Neural cell (in vitro differentiated cells): ENCODE measurements around the gene NSG2. TPM values are rescaled to one million over a fixed set of nuclear protein-coding genes. Genes with fewer than 3 reads are reported as not detected.
"Not testable (repeated sequence)": the region's sequence is repeated elsewhere in the genome, so short reads cannot be mapped to it uniquely, and the experiment has no call there.

Source experiments
- H2AFZ ChIP-seq: fragments of 200-600, 300-800 bp; sonication (generic), shearing (Covaris generic); 2 replicates; pipeline ENCODE4 v1.6.0; 2014; ENCODE audit warnings: low read depth, mild to moderate bottlenecking, antibody characterized with exemption, low read length, moderate library complexity
- H3F3A ChIP-seq: fragments of 200-600 bp; shearing (Covaris generic); 2 replicates; pipeline ENCODE4 v1.6.1; 2016; ENCODE audit warnings: mild to moderate bottlenecking, moderate library complexity, mixed read lengths, antibody characterized with exemption, low read length; ENCODE audit not compliant: insufficient read depth, poor library complexity, severe bottlenecking
- H3K27ac ChIP-seq: fragments of 200-600, 300-800 bp; sonication (generic), shearing (Covaris generic); 2 replicates; pipeline ENCODE4 v1.5.1; 2014; ENCODE audit warnings: mild to moderate bottlenecking, low read length, moderate library complexity
- H3K27me3 ChIP-seq: fragments of 300-800, 200-600 bp; sonication (generic), shearing (Covaris generic); 2 replicates; pipeline ENCODE4 v1.6.0; 2014; ENCODE audit warnings: mild to moderate bottlenecking, low read depth, low read length, moderate library complexity; ENCODE audit not compliant: insufficient read depth
- H3K36me3 ChIP-seq: fragments of 300-800, 200-600 bp; sonication (generic), shearing (Covaris generic); 2 replicates; pipeline ENCODE4 v1.5.1; 2014; ENCODE audit warnings: mild to moderate bottlenecking, antibody characterized with exemption, low read length, moderate library complexity; ENCODE audit not compliant: insufficient read depth
- H3K4me2 ChIP-seq: fragments of 300-800, 200-600 bp; sonication (generic), shearing (Covaris generic); 2 replicates; pipeline ENCODE4 v1.6.0; 2014; ENCODE audit warnings: mild to moderate bottlenecking, low read length
- H3K4me3 ChIP-seq: fragments of 300-800, 200-600 bp; sonication (generic), shearing (Covaris generic); 2 replicates; pipeline ENCODE4 v1.5.1; 2014; ENCODE audit warnings: mild to moderate bottlenecking, low read length, moderate library complexity
- H3K79me2 ChIP-seq: fragments of 200-600 bp; shearing (Covaris generic); replicated peaks from 2 replicates; pipeline ENCODE4 v1.6.0; 2014; ENCODE audit warnings: mild to moderate bottlenecking, low read length, moderate library complexity; ENCODE audit not compliant: insufficient read depth
- H3K9ac ChIP-seq: fragments of 300-800, 200-600 bp; sonication (generic), shearing (Covaris generic); 2 replicates; pipeline ENCODE4 v1.6.1; 2016; ENCODE audit warnings: mild to moderate bottlenecking, low read length, mixed read lengths
- H3K9me2 ChIP-seq: fragments of 200-600 bp; shearing (Covaris generic); 2 replicates; pipeline ENCODE4 v1.6.1; 2016; ENCODE audit warnings: mild to moderate bottlenecking, low read length, mixed read lengths; ENCODE audit not compliant: insufficient read depth
- H3K9me3 ChIP-seq: fragments of 200-600, 300-800 bp; sonication (generic), shearing (Covaris generic); 2 replicates; pipeline ENCODE4 v1.6.1; 2016; ENCODE audit warnings: mild to moderate bottlenecking, mixed run types, low read length, moderate library complexity, mixed read lengths
- H4K20me1 ChIP-seq: fragments of 200-600 bp; shearing (Covaris generic); 2 replicates; pipeline ENCODE4 v1.6.1; 2016; ENCODE audit warnings: mild to moderate bottlenecking, mixed run types; ENCODE audit not compliant: insufficient read depth
- EP300 ChIP-seq: fragments of 450-650 bp; conservative IDR thresholded peaks from 2 replicates; pipeline ENCODE4 v1.6.1; 2014; ENCODE audit warnings: antibody characterized with exemption, mild to moderate bottlenecking, moderate library complexity; ENCODE audit not compliant: poor library complexity, severe bottlenecking
- EZH2 ChIP-seq: fragments of 200-600, 300-800 bp; shearing (Covaris generic), sonication (generic); IDR thresholded peaks from 2 replicates; pipeline ENCODE4 v1.6.1; 2014; ENCODE audit warnings: antibody characterized with exemption, low read length, borderline replicate concordance, mild to moderate bottlenecking; ENCODE audit not compliant: insufficient read depth, poor library complexity, severe bottlenecking
- MXI1 ChIP-seq: fragments of 450-650 bp; conservative IDR thresholded peaks from 2 replicates; pipeline ENCODE4 v1.6.1; 2014; ENCODE audit warnings: antibody characterized with exemption, mild to moderate bottlenecking; ENCODE audit not compliant: poor library complexity, severe bottlenecking
- POLR2AphosphoS5 ChIP-seq: IDR thresholded peaks from 2 replicates; pipeline ENCODE4 v1.6.1; 2012
- RAD21 ChIP-seq: fragments of 450-650 bp; conservative IDR thresholded peaks from 2 replicates; pipeline ENCODE4 v1.6.1; 2014; ENCODE audit warnings: antibody characterized with exemption, mild to moderate bottlenecking, moderate library complexity
- SMC3 ChIP-seq: fragments of 450-650 bp; conservative IDR thresholded peaks from 2 replicates; pipeline ENCODE4 v1.6.1; 2014; ENCODE audit warnings: antibody characterized with exemption, mild to moderate bottlenecking, moderate library complexity; ENCODE audit not compliant: poor library complexity
- TAF1 ChIP-seq: IDR thresholded peaks from 2 replicates; pipeline ENCODE4 v1.6.1; 2012; ENCODE audit warnings: low read depth
- polyA plus RNA-seq: library from polyadenylated mRNA; depleted of rRNA; stranded (reverse); fragments of >200 nt; gene quantifications from 2 replicates; pipeline ENCODE4 v1.2.3, GENCODE V29; 2014
- TF ChIP-seq, protein P1 (sequence below): fragments of 450-650 bp; IDR thresholded peaks from 2 replicates; pipeline ENCODE4 v1.5.1; 2014; ENCODE audit warnings: antibody characterized with exemption, mild to moderate bottlenecking, moderate library complexity; ENCODE audit not compliant: poor library complexity, severe bottlenecking
- TF ChIP-seq, protein P2 (sequence below): IDR thresholded peaks from 2 replicates; pipeline ENCODE4 v1.6.1; 2012; ENCODE audit warnings: borderline replicate concordance

The NSG2 gene
- polyA plus RNA-seq, 1 donor from 2014 or later: 1,761 TPM

DNA sequence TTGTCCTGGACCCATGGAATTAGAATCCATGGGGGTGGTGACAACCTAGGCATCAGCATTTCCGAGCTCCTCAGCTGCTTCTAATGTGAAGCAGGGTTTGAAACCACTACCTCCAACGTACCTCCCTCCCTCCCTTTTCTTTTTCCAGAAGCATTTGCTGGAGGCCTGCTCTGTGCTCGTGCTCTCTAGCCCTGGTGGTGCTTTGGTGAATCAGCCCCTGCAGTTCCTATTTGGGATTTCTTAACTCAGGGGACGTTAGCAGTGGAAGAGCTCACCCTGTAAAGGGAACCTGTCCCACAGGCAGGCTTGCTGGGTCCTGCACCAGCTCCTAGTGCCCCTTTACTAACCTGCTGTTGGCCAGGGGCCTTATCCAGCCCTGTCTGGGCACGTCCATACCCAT is 55.0 kb downstream of the NSG2 start:
- H3K4me2 ChIP-seq: no peak overlapping the region
- H3K27me3 ChIP-seq: no peaks in the 10 kb centered on the region
- H3K9ac ChIP-seq: no peak overlapping the region
- no peak overlapping the region for H3K4me3 ChIP-seq
- no peaks in the 10 kb centered on the region for H3K79me2 ChIP-seq
- TF ChIP-seq EZH2: no peak
- no peak for TF ChIP-seq TAF1
- TF ChIP-seq, protein P1, sequence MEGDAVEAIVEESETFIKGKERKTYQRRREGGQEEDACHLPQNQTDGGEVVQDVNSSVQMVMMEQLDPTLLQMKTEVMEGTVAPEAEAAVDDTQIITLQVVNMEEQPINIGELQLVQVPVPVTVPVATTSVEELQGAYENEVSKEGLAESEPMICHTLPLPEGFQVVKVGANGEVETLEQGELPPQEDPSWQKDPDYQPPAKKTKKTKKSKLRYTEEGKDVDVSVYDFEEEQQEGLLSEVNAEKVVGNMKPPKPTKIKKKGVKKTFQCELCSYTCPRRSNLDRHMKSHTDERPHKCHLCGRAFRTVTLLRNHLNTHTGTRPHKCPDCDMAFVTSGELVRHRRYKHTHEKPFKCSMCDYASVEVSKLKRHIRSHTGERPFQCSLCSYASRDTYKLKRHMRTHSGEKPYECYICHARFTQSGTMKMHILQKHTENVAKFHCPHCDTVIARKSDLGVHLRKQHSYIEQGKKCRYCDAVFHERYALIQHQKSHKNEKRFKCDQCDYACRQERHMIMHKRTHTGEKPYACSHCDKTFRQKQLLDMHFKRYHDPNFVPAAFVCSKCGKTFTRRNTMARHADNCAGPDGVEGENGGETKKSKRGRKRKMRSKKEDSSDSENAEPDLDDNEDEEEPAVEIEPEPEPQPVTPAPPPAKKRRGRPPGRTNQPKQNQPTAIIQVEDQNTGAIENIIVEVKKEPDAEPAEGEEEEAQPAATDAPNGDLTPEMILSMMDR: no peak
- no peak for TF ChIP-seq SMC3
- TF ChIP-seq, protein P2, sequence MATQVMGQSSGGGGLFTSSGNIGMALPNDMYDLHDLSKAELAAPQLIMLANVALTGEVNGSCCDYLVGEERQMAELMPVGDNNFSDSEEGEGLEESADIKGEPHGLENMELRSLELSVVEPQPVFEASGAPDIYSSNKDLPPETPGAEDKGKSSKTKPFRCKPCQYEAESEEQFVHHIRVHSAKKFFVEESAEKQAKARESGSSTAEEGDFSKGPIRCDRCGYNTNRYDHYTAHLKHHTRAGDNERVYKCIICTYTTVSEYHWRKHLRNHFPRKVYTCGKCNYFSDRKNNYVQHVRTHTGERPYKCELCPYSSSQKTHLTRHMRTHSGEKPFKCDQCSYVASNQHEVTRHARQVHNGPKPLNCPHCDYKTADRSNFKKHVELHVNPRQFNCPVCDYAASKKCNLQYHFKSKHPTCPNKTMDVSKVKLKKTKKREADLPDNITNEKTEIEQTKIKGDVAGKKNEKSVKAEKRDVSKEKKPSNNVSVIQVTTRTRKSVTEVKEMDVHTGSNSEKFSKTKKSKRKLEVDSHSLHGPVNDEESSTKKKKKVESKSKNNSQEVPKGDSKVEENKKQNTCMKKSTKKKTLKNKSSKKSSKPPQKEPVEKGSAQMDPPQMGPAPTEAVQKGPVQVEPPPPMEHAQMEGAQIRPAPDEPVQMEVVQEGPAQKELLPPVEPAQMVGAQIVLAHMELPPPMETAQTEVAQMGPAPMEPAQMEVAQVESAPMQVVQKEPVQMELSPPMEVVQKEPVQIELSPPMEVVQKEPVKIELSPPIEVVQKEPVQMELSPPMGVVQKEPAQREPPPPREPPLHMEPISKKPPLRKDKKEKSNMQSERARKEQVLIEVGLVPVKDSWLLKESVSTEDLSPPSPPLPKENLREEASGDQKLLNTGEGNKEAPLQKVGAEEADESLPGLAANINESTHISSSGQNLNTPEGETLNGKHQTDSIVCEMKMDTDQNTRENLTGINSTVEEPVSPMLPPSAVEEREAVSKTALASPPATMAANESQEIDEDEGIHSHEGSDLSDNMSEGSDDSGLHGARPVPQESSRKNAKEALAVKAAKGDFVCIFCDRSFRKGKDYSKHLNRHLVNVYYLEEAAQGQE: no peak
- TF ChIP-seq POLR2AphosphoS5: no peak
- no peak for TF ChIP-seq RAD21
- TF ChIP-seq EP300: no peak
- TF ChIP-seq MXI1: no peak
- H4K20me1 ChIP-seq: peaks cover 7% of the 10 kb centered on the region
- no peak overlapping the region for H3K27ac ChIP-seq
- no peak overlapping the region for H2AFZ ChIP-seq
- no peaks in the 10 kb centered on the region for H3F3A ChIP-seq
- H3K9me3 ChIP-seq: no peaks in the 10 kb centered on the region
- H3K36me3 ChIP-seq: no peaks in the 10 kb centered on the region
- no peaks in the 10 kb centered on the region for H3K9me2 ChIP-seq

DNA sequence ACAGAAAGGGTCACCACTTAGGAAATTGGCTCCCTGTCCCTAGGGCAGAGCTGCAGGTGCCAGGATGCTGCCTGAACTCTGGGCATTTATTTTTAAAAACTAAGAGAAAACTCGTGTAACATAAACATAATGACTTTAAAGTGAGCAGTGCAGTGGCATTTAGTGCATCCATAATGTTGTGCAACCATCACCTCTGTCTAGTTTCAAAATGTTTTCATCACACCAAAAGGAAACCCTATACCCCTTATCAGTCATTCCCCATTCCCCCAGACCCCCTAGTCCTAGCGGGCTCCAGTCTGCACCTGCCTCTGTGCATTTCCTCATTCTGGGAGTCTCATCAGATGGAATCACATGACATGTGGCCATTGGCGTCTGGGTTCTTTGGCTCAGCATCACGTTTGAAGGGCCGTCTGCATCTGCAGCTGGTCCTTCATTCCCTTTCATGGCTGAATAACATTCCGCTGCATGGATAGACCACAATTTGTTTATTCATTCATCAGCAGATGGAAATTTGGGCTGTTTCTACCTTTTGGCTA is 55.8 kb downstream of the NSG2 start:
- H3K4me2 ChIP-seq: no peak overlapping the region
- H3K4me3 ChIP-seq: no peak overlapping the region
- no peaks in the 10 kb centered on the region for H3K27me3 ChIP-seq
- TF ChIP-seq POLR2AphosphoS5: no peak
- no peak for TF ChIP-seq RAD21
- no peak for TF ChIP-seq SMC3
- TF ChIP-seq, protein P1: no peak
- TF ChIP-seq MXI1: no peak
- TF ChIP-seq EZH2: no peak
- no peak for TF ChIP-seq EP300
- TF ChIP-seq, protein P2: no peak
- TF ChIP-seq TAF1: no peak
- H3K9me2 ChIP-seq: no peaks in the 10 kb centered on the region
- H3K79me2 ChIP-seq: no peaks in the 10 kb centered on the region
- H3K27ac ChIP-seq: no peak overlapping the region
- no peaks in the 10 kb centered on the region for H3F3A ChIP-seq
- no peaks in the 10 kb centered on the region for H3K9me3 ChIP-seq
- no peak overlapping the region for H3K9ac ChIP-seq
- no peaks in the 10 kb centered on the region for H3K36me3 ChIP-seq
- no peak overlapping the region for H2AFZ ChIP-seq
- H4K20me1 ChIP-seq: peaks cover 7% of the 10 kb centered on the region

DNA sequence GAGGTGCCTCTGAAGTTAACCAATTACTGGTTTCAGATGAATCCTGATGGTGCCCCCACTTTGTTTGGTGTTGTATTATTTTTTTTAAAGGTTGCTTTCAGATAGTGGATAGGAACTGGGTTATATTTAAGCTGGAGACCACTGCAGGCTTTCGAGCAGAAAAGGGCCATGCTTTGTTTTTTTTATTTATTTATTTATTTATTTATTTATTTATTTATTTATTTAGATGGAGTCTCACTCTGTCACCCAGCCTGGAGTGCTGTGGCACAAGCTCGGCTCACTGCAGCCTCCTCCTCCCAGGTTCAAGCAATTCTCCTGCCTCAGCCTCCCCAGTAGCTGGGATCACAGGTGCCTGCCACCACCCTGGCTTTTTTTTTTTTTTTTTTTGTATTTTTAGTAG is 57.1 kb downstream of the NSG2 start:
- not testable (repeated sequence) for H3F3A ChIP-seq, H2AFZ ChIP-seq, H3K36me3 ChIP-seq, H3K79me2 ChIP-seq, H3K9ac ChIP-seq, H3K9me2 ChIP-seq, H4K20me1 ChIP-seq, H3K27ac ChIP-seq, H3K9me3 ChIP-seq, H3K4me3 ChIP-seq, H3K27me3 ChIP-seq, H3K4me2 ChIP-seq
